NT2/D1 (cell line): ENCODE measurements around the gene CADM2.

Source experiments
- DNase-seq: peaks from one replicate; pipeline ENCODE4 v3.0.0-alpha.2; 2011; ENCODE audit warnings: low read depth, low spot score
- H3K27me3 ChIP-seq: 2 replicates; pipeline ENCODE4 v1.6.0; 2011; ENCODE audit warnings: mild to moderate bottlenecking; ENCODE audit not compliant: insufficient read length, insufficient read depth
- H3K36me3 ChIP-seq: 2 replicates; pipeline ENCODE4 v1.6.1; 2011; ENCODE audit warnings: mild to moderate bottlenecking, low read length, mixed read lengths; ENCODE audit not compliant: insufficient read depth, insufficient read length
- H3K4me1 ChIP-seq: 2 replicates; pipeline ENCODE4 v1.5.1; 2011; ENCODE audit not compliant: insufficient read depth, insufficient read length
- H3K4me3 ChIP-seq: 2 replicates; pipeline ENCODE4 v1.5.1; 2011; ENCODE audit warnings: low read depth; ENCODE audit not compliant: insufficient read length
- H3K9ac ChIP-seq: 2 replicates; pipeline ENCODE4 v1.6.0; 2011; ENCODE audit warnings: low read depth; ENCODE audit not compliant: insufficient read length
- H3K9me3 ChIP-seq: 2 replicates; pipeline ENCODE4 v1.5.1; 2011; ENCODE audit warnings: mild to moderate bottlenecking, low read length; ENCODE audit not compliant: insufficient read depth
- SUZ12 ChIP-seq: IDR thresholded peaks from 2 replicates; pipeline ENCODE4 v1.6.1; 2011; ENCODE audit not compliant: insufficient read length, insufficient read depth; ENCODE audit errors: extremely low read depth
- YY1 ChIP-seq: IDR thresholded peaks from 2 replicates; pipeline ENCODE4 v1.6.1; 2011; ENCODE audit not compliant: insufficient read length, insufficient read depth
- ZNF274 ChIP-seq: IDR thresholded peaks from 2 replicates; pipeline ENCODE4 v1.6.1; 2011; ENCODE audit warnings: mild to moderate bottlenecking, low read depth, low read length

The CADM2 gene

GRCh38 chr3:86046436-86047136 is 1087.8 kb downstream of the CADM2 start:
- no peak for TF ChIP-seq SUZ12
- TF ChIP-seq ZNF274 = no peak
- TF ChIP-seq YY1 = no peak
- Histone ChIP-seq H3K4me3 (no peak overlapping the region), H3K9ac (no peak overlapping the region), H3K4me1 (no peaks in the 10 kb centered on the region), H3K36me3 (no peaks in the 10 kb centered on the region), H3K27me3 (no peaks in the 10 kb centered on the region), H3K9me3 (no peaks in the 10 kb centered on the region)
- no peak for DNase-seq

- H3K9ac ChIP-seq = no peak overlapping the region
- DNase-seq = no peak
- H3K9me3 ChIP-seq = no peaks in the 10 kb centered on the region
- H3K36me3 ChIP-seq = no peaks in the 10 kb centered on the region
- no peak overlapping the region for H3K4me3 ChIP-seq
- no peaks in the 10 kb centered on the region for H3K4me1 ChIP-seq
- no peak for TF ChIP-seq ZNF274
- no peak for TF ChIP-seq SUZ12
- no peak for TF ChIP-seq YY1
- H3K27me3 ChIP-seq = no peaks in the 10 kb centered on the region
These were observed 1088.4 kb downstream of the CADM2 start for GRCh38 chr3:86047161-86047560.

- no peaks in the 10 kb centered on the region for H3K36me3 ChIP-seq
- TF ChIP-seq ZNF274 = no peak
- no peak for TF ChIP-seq YY1
- TF ChIP-seq SUZ12 = no peak
- no peak for DNase-seq
- no peaks in the 10 kb centered on the region for H3K4me1 ChIP-seq
- no peak overlapping the region for H3K9ac ChIP-seq
- no peaks in the 10 kb centered on the region for H3K27me3 ChIP-seq
- no peak overlapping the region for H3K4me3 ChIP-seq
- H3K9me3 ChIP-seq = no peaks in the 10 kb centered on the region
These were observed 1092.3 kb downstream of the CADM2 start for GRCh38 chr3:86051058-86051457.

DNA sequence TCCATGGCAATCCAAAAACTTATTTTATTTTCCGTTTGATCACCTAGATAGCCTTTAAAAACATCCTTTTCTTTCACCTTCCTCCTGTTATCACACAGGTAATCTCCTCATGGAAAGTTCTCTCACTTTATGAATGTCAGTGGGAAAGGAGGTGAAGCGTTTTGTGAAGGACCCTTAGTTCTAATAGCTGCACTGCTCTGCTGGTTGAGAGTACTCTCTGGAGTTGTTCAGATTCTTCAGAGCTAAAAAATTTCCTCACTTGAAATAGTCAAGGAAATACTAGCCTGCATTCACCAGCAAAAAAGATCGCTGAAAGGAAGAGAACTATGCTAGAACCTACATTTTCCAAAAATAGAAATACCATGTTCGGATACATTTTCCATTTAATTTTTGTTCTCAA is 1097.2 kb downstream of the CADM2 start:
- TF ChIP-seq ZNF274 = no peak
- TF ChIP-seq SUZ12 = no peak
- no peak for DNase-seq
- no peaks in the 10 kb centered on the region for H3K36me3 ChIP-seq
- H3K4me3 ChIP-seq = no peak overlapping the region
- H3K4me1 ChIP-seq = no peaks in the 10 kb centered on the region
- H3K9me3 ChIP-seq = no peaks in the 10 kb centered on the region
- H3K9ac ChIP-seq = no peak overlapping the region
- H3K27me3 ChIP-seq = no peaks in the 10 kb centered on the region

DNA sequence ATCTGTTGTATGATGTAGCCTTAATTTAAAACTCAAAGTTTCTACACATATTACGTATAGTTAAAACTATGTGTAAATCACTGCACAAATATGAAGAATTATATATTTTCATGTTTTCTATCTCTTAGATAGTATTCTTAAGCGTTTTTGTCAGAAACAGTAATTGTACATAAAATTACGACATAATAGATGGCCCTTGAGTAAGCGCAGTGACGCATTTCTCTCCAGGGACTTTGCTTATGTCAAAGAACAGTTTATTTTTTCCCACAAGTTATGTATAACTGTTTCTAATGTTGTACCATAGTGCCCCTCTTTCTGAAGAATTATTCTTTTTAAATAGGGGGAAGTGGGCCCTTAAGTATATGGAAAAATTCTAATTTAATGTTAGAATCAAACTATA is 1098.2 kb downstream of the CADM2 start:
- no peak for DNase-seq
- H3K9me3 ChIP-seq = no peaks in the 10 kb centered on the region
- no peaks in the 10 kb centered on the region for H3K27me3 ChIP-seq
- TF ChIP-seq YY1 = no peak
- no peak for TF ChIP-seq ZNF274
- TF ChIP-seq SUZ12 = no peak
- H3K9ac ChIP-seq = no peak overlapping the region
- no peaks in the 10 kb centered on the region for H3K36me3 ChIP-seq
- H3K4me1 ChIP-seq = no peaks in the 10 kb centered on the region
- H3K4me3 ChIP-seq = no peak overlapping the region

DNA sequence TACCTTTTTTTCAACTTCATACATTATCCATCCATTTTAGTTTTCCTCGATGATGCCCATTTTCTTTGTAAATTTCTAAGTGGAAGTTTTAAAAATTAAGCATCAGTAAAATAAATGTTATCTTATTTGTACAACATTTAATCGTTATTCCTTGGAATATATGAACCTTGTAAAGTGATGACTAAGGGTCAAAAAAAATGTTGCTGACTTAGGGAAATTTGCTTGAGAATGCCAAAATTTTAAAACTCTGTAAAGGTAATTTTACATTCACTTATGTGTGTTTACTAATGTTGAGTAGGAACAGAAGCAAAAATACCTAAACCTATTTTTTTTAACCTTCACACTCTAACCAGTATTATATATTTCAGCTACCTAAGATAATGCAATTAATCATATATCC is 1115.0 kb downstream of the CADM2 start:
- no peak overlapping the region for H3K9ac ChIP-seq
- TF ChIP-seq YY1 (no peak), ZNF274 (no peak), SUZ12 (no peak)
- no peaks in the 10 kb centered on the region for H3K9me3 ChIP-seq
- H3K4me1 ChIP-seq = no peaks in the 10 kb centered on the region
- H3K36me3 ChIP-seq = no peaks in the 10 kb centered on the region
- no peaks in the 10 kb centered on the region for H3K27me3 ChIP-seq
- no peak overlapping the region for H3K4me3 ChIP-seq
- DNase-seq = no peak

GRCh38 chr3:86087160-86087871 is 1128.5 kb downstream of the CADM2 start:
- H3K4me1 ChIP-seq = no peaks in the 10 kb centered on the region
- H3K27me3 ChIP-seq = no peaks in the 10 kb centered on the region
- no peak overlapping the region for H3K4me3 ChIP-seq
- peaks cover 8% of the 10 kb centered on the region; the same call in 1 of the 2 replicates for H3K9me3 ChIP-seq
- H3K9ac ChIP-seq = no peak overlapping the region
- TF ChIP-seq ZNF274 = no peak
- no peak for TF ChIP-seq SUZ12
- no peak for TF ChIP-seq YY1
- H3K36me3 ChIP-seq = no peaks in the 10 kb centered on the region
- DNase-seq = no peak
